ENCODE data around the gene HOXC10.
A peak's percentile ranks its signal among the peaks of the same experiment; 100 is the strongest.

The HOXC10 gene

DNA sequence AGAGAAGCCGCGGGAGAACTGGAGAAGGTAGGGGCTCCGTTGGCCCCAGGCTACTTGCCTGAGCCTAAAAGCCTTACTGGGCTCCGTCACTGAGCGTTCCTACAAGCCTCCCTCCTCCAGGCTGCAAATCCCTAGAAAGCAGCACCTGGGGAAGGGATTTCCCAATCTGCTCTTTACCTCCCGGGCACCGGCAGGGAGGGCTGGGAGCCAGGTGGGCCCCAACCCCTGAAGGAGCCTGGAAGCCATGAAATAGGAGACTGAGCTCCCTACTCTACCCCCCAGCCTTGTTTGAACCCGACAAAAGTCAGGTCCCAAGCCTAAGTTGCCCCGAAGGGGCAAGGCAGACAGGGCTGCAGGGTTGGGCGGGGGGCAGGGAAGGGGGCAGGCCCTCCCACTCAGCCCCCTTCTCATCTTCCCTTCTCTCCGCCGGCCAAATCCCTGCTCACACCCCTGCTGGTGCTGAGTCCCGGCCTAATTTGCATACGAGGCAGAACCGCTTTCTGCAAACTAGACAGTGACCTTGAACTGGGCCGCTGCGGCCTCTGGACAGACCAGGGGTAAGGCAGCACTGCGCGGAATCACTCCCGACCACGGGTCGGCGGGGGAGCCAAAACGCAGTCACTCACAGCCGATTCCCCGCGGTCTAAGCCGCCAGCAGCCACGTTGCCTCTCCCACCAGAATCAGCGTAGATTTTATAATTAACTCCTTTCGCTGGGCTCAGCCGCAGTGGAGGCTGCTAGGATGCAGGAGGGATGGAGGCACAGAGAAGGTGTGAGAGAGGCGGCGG is 34.0 kb upstream of the HOXC10 start:
- DNase-seq: no peak

DNA sequence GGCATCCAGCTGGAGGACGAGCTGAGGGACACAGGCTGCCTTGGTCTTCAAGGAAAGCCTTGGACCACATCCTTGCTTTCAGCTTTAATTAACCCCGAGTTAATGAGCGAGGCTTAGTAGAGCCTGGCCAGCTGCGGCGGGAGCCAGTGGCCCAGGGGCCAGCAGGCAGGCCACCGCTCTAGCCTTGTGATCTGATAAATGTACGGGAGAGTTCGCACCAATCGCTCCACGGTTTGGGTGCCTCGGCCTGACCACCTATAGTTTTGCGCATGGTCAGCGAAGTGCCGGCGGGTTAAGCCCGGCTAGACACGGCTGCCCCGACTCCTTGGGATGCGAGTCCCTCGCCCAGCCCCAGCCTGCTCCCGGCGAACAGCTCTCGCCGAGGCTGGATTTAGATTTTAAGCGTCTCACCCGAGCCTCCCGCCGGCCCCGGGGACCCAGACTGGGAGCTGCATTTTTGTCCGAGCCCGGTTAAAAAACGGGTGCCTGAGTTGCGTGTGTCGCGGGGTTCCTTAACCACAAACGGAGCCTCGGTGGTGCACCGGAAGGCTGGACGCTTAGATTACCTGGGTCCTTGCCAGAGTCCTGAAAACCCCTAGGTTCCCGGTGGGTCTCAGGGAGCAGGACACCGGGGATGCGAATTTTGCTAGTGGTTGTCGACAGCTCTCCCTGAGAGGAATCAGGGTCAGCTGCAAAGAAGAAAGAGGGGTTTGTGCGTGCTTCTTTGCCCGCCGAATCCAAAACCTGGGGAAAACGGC is 33.2 kb upstream of the HOXC10 start:
- no peak for DNase-seq

GRCh38 chr12:53952335-53952694 is 32.6 kb upstream of the HOXC10 start:
- DNase-seq: no peak

DNA sequence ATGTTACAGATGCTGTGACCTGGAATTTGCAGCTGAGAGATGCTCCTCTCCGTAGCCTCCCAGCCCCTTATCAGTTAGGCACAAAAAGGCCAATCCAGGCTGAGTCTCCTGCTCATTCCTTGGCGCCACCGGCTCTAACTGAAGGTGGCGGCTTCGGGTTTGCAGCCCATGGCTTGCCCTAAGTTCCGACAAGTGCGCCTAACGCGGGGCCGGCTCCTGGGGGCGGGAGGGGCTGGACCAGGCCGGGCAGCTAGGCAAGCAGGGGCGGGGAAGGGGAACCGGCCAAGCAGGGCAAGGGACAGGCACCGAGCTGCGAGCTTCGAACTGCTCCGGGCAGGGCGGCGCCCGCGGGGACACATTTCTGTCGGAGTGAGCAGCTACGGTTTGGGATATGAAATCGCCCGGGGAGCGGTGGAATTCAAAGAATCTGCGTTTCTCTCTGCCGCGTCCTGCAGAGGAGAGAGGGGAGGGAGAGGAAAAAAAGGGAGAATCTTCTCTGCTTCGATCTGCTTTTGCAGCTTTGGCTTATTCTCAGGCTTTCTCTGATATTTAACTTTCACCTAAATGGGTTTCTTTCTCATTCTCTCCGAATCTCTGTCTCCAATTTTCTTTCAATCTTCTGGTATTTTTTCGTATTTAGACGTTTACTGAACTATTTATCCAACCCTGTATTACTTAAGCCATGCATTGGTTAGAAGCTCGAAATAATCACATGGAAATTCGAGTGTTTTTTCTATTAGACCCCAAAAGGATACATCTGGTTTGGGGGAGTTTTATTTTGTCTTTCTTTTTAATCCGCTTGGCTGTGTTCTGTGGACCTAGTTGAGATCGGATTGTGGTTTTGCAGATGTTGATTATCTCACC is 31.8 kb upstream of the HOXC10 start:
- DNase-seq: no peak

DNA sequence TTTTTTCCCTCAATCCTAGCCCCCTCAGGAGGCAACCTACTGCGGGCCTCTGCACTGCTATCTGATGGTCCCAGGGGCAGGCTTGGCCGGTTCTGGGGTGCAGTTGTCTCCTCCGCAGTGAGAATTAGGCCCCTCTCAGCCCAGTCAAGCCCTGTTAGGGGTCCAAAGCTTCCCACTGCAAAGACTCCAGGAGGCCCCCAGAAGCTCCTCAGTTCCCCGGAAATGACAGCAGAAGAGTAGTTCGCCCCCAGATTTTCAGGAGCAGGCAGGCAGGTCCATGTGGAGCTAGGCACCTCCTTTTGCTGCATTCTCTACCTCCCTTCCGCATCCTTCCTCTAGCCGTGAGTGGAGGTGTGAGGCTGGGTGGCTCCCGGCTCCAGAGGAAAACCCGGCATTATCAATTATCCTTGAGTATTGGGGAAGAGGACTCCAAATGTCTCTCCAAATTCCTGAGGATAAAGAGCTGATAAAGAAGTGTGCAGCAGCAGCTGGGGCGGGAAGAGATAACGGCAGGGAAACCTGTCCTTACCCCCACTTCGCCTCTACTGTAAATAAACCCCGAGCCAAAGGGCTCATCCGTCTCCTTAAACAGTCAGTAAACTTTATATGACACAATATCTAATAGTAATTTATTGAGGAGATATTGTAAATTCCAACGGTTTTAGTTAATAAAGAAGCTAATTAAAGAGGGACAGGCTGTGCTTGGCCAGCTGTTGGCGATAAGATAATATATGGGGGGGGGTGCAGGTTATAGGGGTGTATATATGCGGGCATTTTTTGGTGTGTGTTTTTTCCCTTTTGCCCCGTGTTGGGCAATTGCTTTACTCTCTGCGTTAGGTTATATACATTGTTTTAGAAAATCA is 30.9 kb upstream of the HOXC10 start:
- DNase-seq: no peak

GRCh38 chr12:53954694-53955035 is 30.3 kb upstream of the HOXC10 start, which contains the start of gene HOXC12:
Gene HOXC12, plus strand, starts transcription at chr12:53954903. Its CDS starts 27 bp downstream, at chr12:53954930.
- DNase-seq: no peak

- no peak for DNase-seq
Observed at GRCh38 chr12:53955036-53955775, 29.7 kb upstream of the HOXC10 start.

DNA sequence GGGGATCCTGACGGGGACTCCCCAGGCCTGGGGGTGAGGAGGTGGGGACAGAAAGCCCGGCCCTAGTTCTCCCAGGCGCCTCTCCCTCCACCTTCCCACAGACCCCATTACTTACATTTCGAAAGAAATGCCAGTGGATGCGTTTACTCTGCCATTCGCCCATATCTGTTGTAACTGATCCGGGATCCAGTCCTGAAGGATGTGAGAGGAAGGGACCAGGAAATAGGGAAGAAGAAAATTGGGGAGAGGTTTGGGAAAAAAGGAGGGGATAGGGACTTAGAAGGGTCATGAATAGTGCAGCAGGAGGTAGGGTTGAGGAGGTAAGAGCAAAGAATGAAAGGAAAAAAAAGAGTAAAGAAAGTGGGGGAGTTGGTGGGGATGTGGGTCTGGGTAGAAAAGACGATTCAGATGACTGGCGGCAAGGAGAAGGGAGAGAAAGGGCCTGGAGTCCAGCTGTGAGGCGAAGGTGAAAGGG is 29.1 kb upstream of the HOXC10 start:
- DNase-seq: no peak

DNA sequence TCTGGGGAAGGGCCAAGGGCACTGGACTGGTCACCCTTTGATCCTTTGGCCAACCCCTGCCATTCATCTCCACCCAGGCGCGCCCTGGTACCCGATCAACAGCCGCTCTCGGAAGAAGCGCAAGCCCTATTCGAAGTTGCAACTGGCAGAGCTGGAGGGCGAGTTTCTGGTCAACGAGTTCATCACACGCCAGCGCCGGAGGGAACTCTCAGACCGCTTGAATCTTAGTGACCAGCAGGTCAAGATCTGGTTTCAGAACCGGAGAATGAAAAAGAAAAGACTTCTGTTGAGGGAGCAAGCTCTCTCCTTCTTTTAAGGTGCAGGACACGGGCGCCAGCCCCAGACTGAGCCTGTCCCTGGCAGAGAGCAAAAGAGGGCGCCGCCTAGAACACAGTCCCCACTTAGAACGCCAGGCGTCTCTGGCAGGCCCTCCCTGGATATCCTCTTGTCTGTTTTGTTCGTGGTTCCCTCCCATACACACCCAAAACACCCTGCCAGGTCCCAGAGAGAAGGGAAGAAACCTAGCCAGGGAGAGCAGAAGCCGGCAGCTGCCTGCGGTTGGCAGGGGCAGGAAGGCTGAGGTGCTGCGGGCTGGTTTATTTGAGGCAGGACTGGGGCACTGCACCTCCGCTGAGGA is 28.6 kb upstream of the HOXC10 start:
- peak; percentile 11 for DNase-seq

- no peak for DNase-seq
Observed at GRCh38 chr12:53956914-53957536, 27.9 kb upstream of the HOXC10 start.

DNA sequence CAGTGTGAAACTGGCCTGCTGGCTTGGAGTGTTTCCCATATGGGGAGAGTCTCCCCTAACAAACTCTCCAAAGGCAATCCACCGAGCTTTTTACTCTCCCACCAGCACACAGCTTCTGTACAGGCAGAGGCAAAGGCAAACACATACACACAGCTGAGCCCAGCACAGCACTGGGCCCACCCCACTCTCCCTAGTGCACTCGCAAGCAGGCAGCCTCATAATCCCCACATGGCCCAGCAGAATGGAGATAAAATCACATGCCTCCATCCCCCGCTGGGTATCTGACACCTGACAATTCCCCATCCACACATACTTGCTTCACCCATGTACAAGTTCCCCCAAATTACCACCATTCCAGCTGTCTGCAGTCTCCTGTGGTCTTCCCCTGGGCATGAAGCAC is 26.8 kb upstream of the HOXC10 start:
- DNase-seq: no peak

DNA sequence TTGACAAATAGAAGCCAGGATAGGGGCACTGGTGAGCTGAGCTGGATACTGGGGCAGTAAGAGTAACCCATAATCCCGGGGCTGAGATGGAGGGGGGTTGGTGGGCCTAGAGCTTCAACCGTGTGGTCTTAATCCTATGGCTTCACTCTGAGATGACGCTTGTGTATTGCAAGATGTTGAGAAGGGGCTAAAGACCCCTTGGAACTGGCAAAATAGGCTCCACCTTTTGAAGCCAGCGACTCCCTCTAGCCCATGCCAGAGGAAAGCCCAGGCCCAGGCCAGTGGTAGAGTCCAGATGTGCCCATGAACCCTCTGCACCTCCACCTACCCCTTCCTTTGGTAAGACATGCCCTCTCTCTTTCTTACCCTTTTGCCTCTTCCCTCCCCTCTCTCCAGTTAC is 25.6 kb upstream of the HOXC10 start:
- no peak for DNase-seq

- no peak for DNase-seq
Observed at GRCh38 chr12:53960187-53961024, 24.5 kb upstream of the HOXC10 start.

DNA sequence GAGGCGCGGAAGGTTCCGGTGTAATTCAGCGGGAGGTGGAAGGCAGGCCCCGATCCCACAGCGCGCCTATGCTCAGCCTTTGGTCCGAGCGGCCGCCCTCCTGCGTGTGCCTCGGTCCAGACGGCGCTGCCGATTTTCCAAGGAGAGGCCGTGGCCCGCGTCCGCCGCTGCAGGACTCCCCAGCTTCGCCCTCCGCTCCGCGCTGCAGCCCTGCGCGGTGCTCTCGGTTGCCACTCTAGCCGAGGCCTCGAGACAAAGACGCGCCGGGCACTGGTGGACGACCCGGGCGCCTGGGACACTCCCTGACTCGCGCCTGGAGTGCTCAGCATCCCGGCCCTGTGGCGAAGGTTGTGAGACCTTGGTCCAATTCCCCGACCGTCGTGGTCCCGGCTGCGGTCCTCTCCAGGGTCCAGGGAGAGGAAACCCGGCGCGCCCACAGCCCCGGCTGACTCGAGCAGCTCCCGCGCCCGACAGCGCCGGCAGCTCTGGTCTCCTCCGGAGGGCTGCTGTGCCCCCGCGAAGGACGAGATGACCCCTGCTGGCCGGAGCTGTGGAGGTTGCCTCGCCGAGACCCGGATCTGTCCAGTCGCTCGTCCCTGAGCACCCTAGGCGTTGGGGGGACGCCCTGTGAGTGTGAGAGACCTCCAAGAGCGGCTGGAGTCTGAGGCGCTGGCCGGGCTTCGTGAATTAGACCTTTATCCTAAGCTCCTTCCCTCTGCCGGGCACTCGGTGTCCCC is 23.8 kb upstream of the HOXC10 start:
- no peak for DNase-seq

GRCh38 chr12:53963005-53963404 is 21.9 kb upstream of the HOXC10 start:
- no peak for DNase-seq

GRCh38 chr12:53963434-53964314 is 21.3 kb upstream of the HOXC10 start:
- DNase-seq: no peak

GRCh38 chr12:53964315-53964713 is 20.6 kb upstream of the HOXC10 start:
- no peak for DNase-seq

Measured in GDM1 (cell line).